SK-N-SH (cell line): Measurements from ENCODE around the gene TCEA3. TPM values are rescaled to one million over a fixed set of nuclear protein-coding genes. Genes with fewer than 3 reads are reported as not detected.
A peak's percentile ranks its signal among the peaks of the same experiment; 100 is the strongest.

ENCODE experiments used
- CTCF ChIA-PET: fragments of 300-600, 350-600 bp; formaldehyde crosslinking; extraction: SDS; loops from one replicate; lab custom pipeline; 2021; lab: Yijun Ruan, JAX
- POLR2A ChIA-PET: fragments of 350-600 bp; sonication (Branson Sonifier 250); formaldehyde crosslinking; extraction: SDS; loops from one replicate; lab custom pipeline; 2020; ENCODE audit warnings: antibody characterized with exemption, inconsistent platforms; lab: Yijun Ruan, JAX
- DNase-seq: peaks from one replicate; pipeline ENCODE4 v3.0.0; 2012
- H2AFZ ChIP-seq: fragments of 200-600 bp; sonication (generic); 2 replicates; pipeline ENCODE4 v1.8.1; 2016; ENCODE audit warnings: antibody characterized with exemption, mild to moderate bottlenecking, low read depth
- H3F3A ChIP-seq: fragments of 200-600 bp; sonication (generic); replicated peaks from 2 replicates; pipeline ENCODE3; 2016; ENCODE audit warnings: antibody characterized with exemption, mild to moderate bottlenecking; ENCODE audit not compliant: insufficient read depth
- H3K27ac ChIP-seq, 2 experiments: fragments of 200-500 bp in 1 of 2; fragments of 200-600 bp in 1 of 2; sonication (Bioruptor generic) in 1 of 2; sonication (generic), shearing (Covaris generic) in 1 of 2; 2 replicates each; pipeline versions ENCODE4 v1.5.1 to v1.6.1; 2014 to 2016; ENCODE audit warnings: low read depth in 2 of 2, inconsistent platforms in 1 of 2, low read length in 1 of 2, mild to moderate bottlenecking in 1 of 2, mixed read lengths in 1 of 2
- H3K27me3 ChIP-seq: fragments of 200-600 bp; sonication (generic), shearing (Covaris generic); 2 replicates; pipeline ENCODE4 v1.6.1; 2016; ENCODE audit warnings: mixed run types; ENCODE audit not compliant: insufficient read depth
- H3K36me3 ChIP-seq, 2 experiments: fragments of 200-500 bp in 1 of 2; fragments of 200-600 bp in 1 of 2; sonication (Bioruptor generic) in 1 of 2; sonication (generic) in 1 of 2; replicated peaks in 1 of 2; 2 replicates each; pipeline versions ENCODE3 to v1.5.1; 2014 to 2016; ENCODE audit warnings: low read length in 1 of 2, mild to moderate bottlenecking in 1 of 2; ENCODE audit not compliant: insufficient read depth in 2 of 2, control insufficient read depth in 1 of 2
- H3K4me1 ChIP-seq, 2 experiments: fragments of 200-500 bp in 1 of 2; fragments of 200-600 bp in 1 of 2; sonication (Bioruptor generic) in 1 of 2; sonication (generic), shearing (Covaris generic) in 1 of 2; 2 replicates each; pipeline versions ENCODE4 v1.5.1 to v1.6.1; 2014 to 2016; ENCODE audit warnings: low read depth in 1 of 2, low read length in 1 of 2, mixed run types in 1 of 2; ENCODE audit not compliant: insufficient read depth in 2 of 2, control insufficient read depth in 1 of 2
- H3K4me2 ChIP-seq: fragments of 200-600 bp; sonication (generic), shearing (Covaris generic); 2 replicates; pipeline ENCODE4 v1.6.1; 2017; ENCODE audit warnings: mixed run types
- H3K4me3 ChIP-seq, 2 experiments: fragments of 200-500 bp in 1 of 2; fragments of 200-600 bp in 1 of 2; sonication (Bioruptor generic) in 1 of 2; sonication (generic), shearing (Covaris generic) in 1 of 2; 2 replicates each; pipeline versions ENCODE4 v1.5.1 to v1.8.1; 2014 to 2016; ENCODE audit warnings: low read depth in 2 of 2, inconsistent platforms in 1 of 2, low read length in 1 of 2, mild to moderate bottlenecking in 1 of 2, mixed read lengths in 1 of 2, moderate library complexity in 1 of 2
- H3K79me2 ChIP-seq: fragments of 200-600 bp; sonication (generic); 2 replicates; pipeline ENCODE4 v1.8.1; 2017; ENCODE audit warnings: mild to moderate bottlenecking; ENCODE audit not compliant: insufficient read depth
- H3K9ac ChIP-seq: fragments of 200-600 bp; sonication (generic); 2 replicates; pipeline ENCODE4 v1.6.1; 2017; ENCODE audit warnings: mixed run types
- H3K9me2 ChIP-seq: fragments of 200-600 bp; sonication (generic); 2 replicates; pipeline ENCODE4 v1.6.1; 2017; ENCODE audit warnings: mixed run types
- H3K9me3 ChIP-seq: fragments of 200-600 bp; sonication (generic); 2 replicates; pipeline ENCODE4 v1.6.1; 2017; ENCODE audit warnings: mixed run types, mild to moderate bottlenecking, moderate library complexity
- H4K20me1 ChIP-seq: fragments of 200-600 bp; sonication (generic); 2 replicates; pipeline ENCODE4 v1.6.1; 2017; ENCODE audit warnings: mild to moderate bottlenecking, mixed run types; ENCODE audit not compliant: insufficient read depth
- CTCF ChIP-seq: fragments of 200-600 bp; sonication (generic); IDR thresholded peaks from 2 replicates; pipeline ENCODE4 v1.6.1; 2017; ENCODE audit warnings: antibody characterized with exemption, mild to moderate bottlenecking, moderate library complexity
- ELF1 ChIP-seq: IDR thresholded peaks from 2 replicates; pipeline ENCODE4 v1.4.0; 2012
- FOSL2 ChIP-seq: IDR thresholded peaks from 2 replicates; pipeline ENCODE4 v1.4.0; 2012; ENCODE audit warnings: low read depth, mild to moderate bottlenecking, moderate library complexity, borderline replicate concordance
- FOXJ3 ChIP-seq: sonication (generic); formaldehyde crosslinking; IDR thresholded peaks from 2 replicates; pipeline ENCODE4 v1.5.1; 2020; ENCODE audit warnings: mild to moderate bottlenecking, missing genetic modification reagents
- FOXM1 ChIP-seq: IDR thresholded peaks from 2 replicates; pipeline ENCODE4 v1.4.0; 2012; ENCODE audit warnings: low read depth, mild to moderate bottlenecking
- GABPA ChIP-seq: IDR thresholded peaks from 2 replicates; pipeline ENCODE4 v1.4.0; 2012; ENCODE audit warnings: low read depth, mild to moderate bottlenecking
- GATA2 ChIP-seq: sonication (generic); formaldehyde crosslinking; IDR thresholded peaks from 2 replicates; pipeline ENCODE4 v1.5.0; 2020; ENCODE audit warnings: mild to moderate bottlenecking, missing genetic modification reagents
- JUND ChIP-seq: IDR thresholded peaks from 2 replicates; pipeline ENCODE4 v1.4.0; 2012
- MEF2A ChIP-seq: IDR thresholded peaks from 2 replicates; pipeline ENCODE4 v1.4.0; 2012; ENCODE audit warnings: low read depth, borderline replicate concordance
- MXI1 ChIP-seq: IDR thresholded peaks from 2 replicates; pipeline ENCODE4 v1.6.1; 2012; ENCODE audit warnings: mild to moderate bottlenecking, low read depth, low read length, improper control_type of control experiment
- NFIC ChIP-seq: IDR thresholded peaks from 2 replicates; pipeline ENCODE4 v1.4.0; 2012; ENCODE audit warnings: borderline replicate concordance
- NRF1 ChIP-seq: IDR thresholded peaks from 2 replicates; pipeline ENCODE4 v1.6.1; 2012; ENCODE audit warnings: low read depth, mild to moderate bottlenecking, low read length
- PBX3 ChIP-seq: IDR thresholded peaks from 2 replicates; pipeline ENCODE4; 2012
- REST ChIP-seq: IDR thresholded peaks from 2 replicates; pipeline ENCODE4 v1.6.1; 2012; ENCODE audit warnings: mild to moderate bottlenecking, low read depth, low read length, moderate library complexity
- YY1 ChIP-seq: IDR thresholded peaks from 2 replicates; pipeline ENCODE4 v1.4.0; 2012; ENCODE audit warnings: low read depth, mild to moderate bottlenecking
- ZBTB33 ChIP-seq: IDR thresholded peaks from 2 replicates; pipeline ENCODE4 v1.4.0; 2012; ENCODE audit warnings: low read depth, borderline replicate concordance
- WGBS: methylation state at CpG from one replicate; pipeline ENCODE4 v1.1.6; 2017; ENCODE audit warnings: low lambda C conversion rate; 5-methylcytosine and 5-hydroxymethylcytosine counted together
- polyA plus RNA-seq, 3 experiments: library from polyadenylated mRNA; depleted of rRNA; stranded (reverse); fragments of >200 nt; gene quantifications; 2 replicates each; pipeline ENCODE4 v1.2.3, GENCODE V29; 2012

TCEA3 gene
- polyA plus RNA-seq, 1 of the 3 experiments (the other 2 are of a cell fraction), result 1.1 TPM

GRCh38 chr1:23367451-23367790 is 57.1 kb downstream of the TCEA3 start (continued):
- TF ChIP-seq PBX3, result no peak
- TF ChIP-seq FOXM1, result no peak

DNA sequence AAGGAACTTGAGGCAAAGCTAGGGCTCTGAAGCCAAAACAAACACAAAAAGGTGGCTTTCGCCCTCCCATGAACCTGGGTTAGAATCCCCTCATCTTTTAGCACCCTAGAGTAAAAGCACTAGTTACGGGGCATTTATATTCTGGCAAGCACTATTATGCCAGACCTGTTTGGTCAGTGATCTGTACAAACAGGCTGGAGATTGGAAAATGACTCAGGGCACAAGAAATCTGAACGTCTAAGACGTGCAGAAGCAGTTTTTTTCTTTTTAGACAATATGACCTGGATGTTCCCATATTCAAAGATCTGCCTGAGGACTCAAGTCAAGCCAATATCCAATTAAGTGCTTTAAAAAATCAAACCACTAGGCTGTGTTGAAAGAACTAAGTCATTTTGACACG is 58.0 kb downstream of the TCEA3 start:
- Histone ChIP-seq H3K9me2 (no peaks in the 10 kb centered on the region), H3K9ac (no peak overlapping the region)
- no peak for TF ChIP-seq ELF1
- TF ChIP-seq FOXJ3 (CRISPR knock-in tag), result no peak
- TF ChIP-seq JUND, result no peak
- TF ChIP-seq, all 33 proteins: peak for 0
- Histone ChIP-seq H3K79me2 (peaks cover 58% of the 10 kb centered on the region), H3K27me3 (no peaks in the 10 kb centered on the region), H3K36me3 (peaks cover 35 to 47% of the 10 kb centered on the region in 2 experiments), H3F3A (peaks cover 10% of the 10 kb centered on the region), H3K27ac (no peak overlapping the region), H3K9me3 (peaks cover 32% of the 10 kb centered on the region), H3K4me3 (peak overlapping the region; percentile 94 to 97; a peak in 3 of 4 replicates), H2AFZ (no peak overlapping the region), H4K20me1 (no peaks in the 10 kb centered on the region), H3K4me1 (peaks cover 15 to 25% of the 10 kb centered on the region in 2 experiments), H3K4me2 (peak overlapping the region; percentile 98)
- 90% methylated on average over 5 of the region's 5 CpGs for WGBS
- no peak for DNase-seq
- CTCF ChIA-PET, result interaction anchor here (1.3 kb wide), 1 partner anchor 37 kb away, joined by 6 read pairs; no protein-coding TSS in a partner anchor
- POLR2A ChIA-PET, result no interaction called here

DNA sequence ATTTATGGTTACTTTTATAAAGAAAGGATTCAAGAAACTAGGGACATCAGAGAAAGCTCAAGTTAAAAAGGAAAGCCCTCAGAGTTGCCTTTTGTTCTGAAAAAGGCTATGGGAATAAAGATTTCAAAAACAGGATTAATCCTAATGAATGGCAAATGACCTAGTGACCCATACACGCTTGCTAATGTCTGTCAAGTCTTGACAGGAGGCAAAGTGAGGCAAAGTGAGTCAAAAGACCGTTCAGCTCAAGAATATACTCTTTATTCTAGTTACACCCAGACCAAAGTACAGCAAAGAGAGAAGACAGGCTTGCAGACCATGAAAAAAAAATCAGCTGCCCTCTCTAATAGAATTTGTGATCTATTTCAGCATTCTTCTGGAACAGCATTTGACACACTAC is 58.4 kb downstream of the TCEA3 start:
- Histone ChIP-seq H3K4me3 (no peak overlapping the region; a peak in 2 of 4 replicates), H3K79me2 (peaks cover 57% of the 10 kb centered on the region), H3K9ac (no peak overlapping the region), H3K9me2 (no peaks in the 10 kb centered on the region), H2AFZ (no peak overlapping the region), H3K4me1 (peaks cover 12 to 21% of the 10 kb centered on the region in 2 experiments), H3K4me2 (peak overlapping the region; percentile 98; the same call in 1 of the 2 replicates), H3F3A (peaks cover 10% of the 10 kb centered on the region), H3K36me3 (peaks cover 39 to 52% of the 10 kb centered on the region in 2 experiments), H3K9me3 (peaks cover 35% of the 10 kb centered on the region), H4K20me1 (no peaks in the 10 kb centered on the region), H3K27ac (no peak overlapping the region; a peak in 1 of 4 replicates), H3K27me3 (no peaks in the 10 kb centered on the region)
- ChIA-PET POLR2A (no interaction called here), CTCF (interaction anchor here (1.2 to 1.3 kb wide), 2 partner anchors 38 to 131 kb away, joined by 3 to 6 read pairs; no protein-coding TSS in a partner anchor)
- WGBS, result 83% methylated on average over 2 of the region's 2 CpGs
- no peak for DNase-seq
- no peak for TF ChIP-seq MEF2A
- TF ChIP-seq ZBTB33, result no peak
- no peak for TF ChIP-seq PBX3
- TF ChIP-seq ELF1, result no peak
- no peak for TF ChIP-seq GABPA
- TF ChIP-seq NRF1, result no peak
- TF ChIP-seq GATA2 (CRISPR knock-in tag), result no peak
- TF ChIP-seq NFIC, result no peak
- TF ChIP-seq CTCF, result no peak
- TF ChIP-seq MXI1, result no peak
- no peak for TF ChIP-seq FOSL2
- no peak for TF ChIP-seq REST
- no peak for TF ChIP-seq FOXM1
- no peak for TF ChIP-seq YY1
